DND-41 (cell line): ENCODE measurements around the gene CXCL16.

Experiments used
- ATAC-seq: fragments of 200-7000 bp; cut with Tn5 transposase; 3 replicates; pipeline ENCODE4 v1.9.1; 2021; ENCODE audit warnings: low read depth; ENCODE audit not compliant: insufficient read depth
- DNase-seq: peaks from one replicate; pipeline ENCODE4 v3.0.0-alpha.2; 2020
- H2AFZ ChIP-seq: 2 replicates; pipeline ENCODE4 v1.6.0; 2012; ENCODE audit warnings: low read depth, low read length
- H3K27ac ChIP-seq: 2 replicates; pipeline ENCODE4 v1.5.1; 2012; ENCODE audit warnings: low read length, inconsistent platforms
- H3K27me3 ChIP-seq: fragments of 200-600 bp; sonication (generic); 2 replicates; pipeline ENCODE4 v1.6.0; 2012; ENCODE audit warnings: low read length, mild to moderate bottlenecking, inconsistent platforms; ENCODE audit not compliant: insufficient read depth, poor library complexity
- H3K36me3 ChIP-seq: 2 replicates; pipeline ENCODE4 v1.5.1; 2012; ENCODE audit warnings: low read length, inconsistent platforms; ENCODE audit not compliant: insufficient read depth
- H3K4me1 ChIP-seq: 2 replicates; pipeline ENCODE4 v1.5.1; 2012; ENCODE audit warnings: mild to moderate bottlenecking, low read length; ENCODE audit not compliant: insufficient read depth
- H3K4me2 ChIP-seq: 2 replicates; pipeline ENCODE4 v1.6.0; 2012; ENCODE audit warnings: mild to moderate bottlenecking, moderate library complexity, low read length, inconsistent platforms; ENCODE audit not compliant: insufficient read depth
- H3K4me3 ChIP-seq, 2 experiments: fragments of 200-600 bp in 1 of 2; shearing (Covaris generic) in 1 of 2; 2 replicates each; pipeline ENCODE4 v1.5.1; 2012 to 2016; ENCODE audit warnings: inconsistent platforms in 2 of 2, low read length in 2 of 2, mild to moderate bottlenecking in 2 of 2, low read depth in 1 of 2, moderate library complexity in 1 of 2
- H3K79me2 ChIP-seq: 2 replicates; pipeline ENCODE4 v1.6.0; 2012; ENCODE audit warnings: low read length, inconsistent platforms; ENCODE audit not compliant: insufficient read depth
- H3K9ac ChIP-seq: 2 replicates; pipeline ENCODE4 v1.6.0; 2012; ENCODE audit warnings: low read depth, mild to moderate bottlenecking, inconsistent platforms, low read length, moderate library complexity
- H3K9me3 ChIP-seq: 2 replicates; pipeline ENCODE4 v1.5.1; 2012; ENCODE audit warnings: low read length, moderate library complexity, mild to moderate bottlenecking, inconsistent platforms; ENCODE audit not compliant: insufficient read depth, severe bottlenecking
- H4K20me1 ChIP-seq: 2 replicates; pipeline ENCODE4 v1.6.0; 2012; ENCODE audit warnings: low read length; ENCODE audit not compliant: insufficient read depth
- CTCF ChIP-seq: IDR thresholded peaks from 2 replicates; pipeline ENCODE4 v1.5.1; 2012; ENCODE audit warnings: borderline replicate concordance, low read length, moderate library complexity, mild to moderate bottlenecking; ENCODE audit not compliant: poor library complexity, severe bottlenecking; ENCODE audit errors: extremely low read depth
- EZH2 ChIP-seq: IDR thresholded peaks from 3 replicates; pipeline ENCODE4 v1.6.1; 2012; ENCODE audit warnings: borderline replicate concordance, low read depth, mild to moderate bottlenecking, moderate library complexity, low read length, inconsistent platforms; ENCODE audit not compliant: severe bottlenecking

CXCL16 gene

DNA sequence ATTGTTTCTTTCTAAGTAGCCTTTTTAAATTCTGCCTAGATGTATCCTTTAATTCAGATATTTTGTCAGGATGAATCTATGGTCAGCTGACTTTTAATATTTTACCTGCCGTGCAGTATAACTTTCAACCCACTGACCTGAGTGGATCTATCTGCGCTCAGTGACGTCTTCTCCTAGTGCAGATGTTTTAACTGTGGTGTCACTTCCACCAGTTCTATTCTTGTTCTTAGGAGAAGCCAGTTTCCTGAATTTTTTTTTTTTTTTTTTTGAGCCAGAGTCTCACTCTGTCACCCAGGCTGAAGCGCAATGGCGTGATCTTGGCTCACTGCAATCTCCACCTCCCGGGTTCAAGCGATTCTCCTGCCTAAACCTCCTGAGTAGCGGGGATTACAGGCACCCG is 27.0 kb upstream of the CXCL16 start:
- Histone ChIP-seq H2AFZ (no peak overlapping the region), H3K36me3 (no peaks in the 10 kb centered on the region), H3K9ac (no peak overlapping the region), H4K20me1 (no peaks in the 10 kb centered on the region), H3K27ac (no peak overlapping the region), H3K4me2 (no peak overlapping the region), H3K4me1 (no peaks in the 10 kb centered on the region), H3K27me3 (no peaks in the 10 kb centered on the region), H3K79me2 (no peaks in the 10 kb centered on the region), H3K4me3 (no peak overlapping the region), H3K9me3 (no peaks in the 10 kb centered on the region)
- no peak for TF ChIP-seq CTCF
- TF ChIP-seq EZH2, result no peak
- DNase-seq (no peak), ATAC-seq (no peak)

- H3K4me3 ChIP-seq, result no peak overlapping the region
- ATAC-seq (no peak), DNase-seq (no peak)
- TF ChIP-seq CTCF (no peak), EZH2 (no peak)
- no peaks in the 10 kb centered on the region for H3K4me1 ChIP-seq
- no peak overlapping the region for H3K4me2 ChIP-seq
- no peak overlapping the region for H2AFZ ChIP-seq
- no peaks in the 10 kb centered on the region for H4K20me1 ChIP-seq
- no peaks in the 10 kb centered on the region for H3K79me2 ChIP-seq
- H3K27me3 ChIP-seq, result no peaks in the 10 kb centered on the region
- H3K27ac ChIP-seq, result no peak overlapping the region
- no peak overlapping the region for H3K9ac ChIP-seq
- H3K9me3 ChIP-seq, result no peaks in the 10 kb centered on the region
- no peaks in the 10 kb centered on the region for H3K36me3 ChIP-seq
Observed at GRCh38 chr17:4766201-4766600, 26.5 kb upstream of the CXCL16 start.

DNA sequence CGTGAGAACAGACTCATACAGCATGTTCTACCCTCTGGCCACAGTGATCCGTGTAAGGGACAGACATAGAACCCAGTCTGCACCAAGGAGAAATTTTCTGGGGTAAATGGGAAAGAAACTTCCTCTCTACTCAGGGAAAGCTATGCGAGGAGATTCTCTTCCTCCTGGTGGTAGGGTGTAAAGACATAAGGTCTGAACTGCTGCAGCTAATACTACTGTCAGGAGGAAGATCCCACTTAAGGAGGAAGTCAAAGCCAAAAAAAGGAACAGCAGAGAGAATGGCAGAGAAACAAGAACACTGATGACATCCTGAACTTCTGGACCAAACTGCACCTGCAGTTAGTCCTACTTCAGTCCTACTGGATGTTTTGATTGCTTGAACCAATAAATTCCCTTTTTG is 24.9 kb upstream of the CXCL16 start:
- no peaks in the 10 kb centered on the region for H4K20me1 ChIP-seq
- H3K9me3 ChIP-seq, result no peaks in the 10 kb centered on the region
- H3K27ac ChIP-seq, result no peak overlapping the region
- ATAC-seq (no peak), DNase-seq (no peak)
- no peaks in the 10 kb centered on the region for H3K4me1 ChIP-seq
- H2AFZ ChIP-seq, result no peak overlapping the region
- TF ChIP-seq CTCF, result no peak
- no peaks in the 10 kb centered on the region for H3K36me3 ChIP-seq
- no peak overlapping the region for H3K4me3 ChIP-seq
- no peaks in the 10 kb centered on the region for H3K79me2 ChIP-seq
- H3K4me2 ChIP-seq, result no peak overlapping the region
- H3K9ac ChIP-seq, result no peak overlapping the region
- H3K27me3 ChIP-seq, result no peaks in the 10 kb centered on the region

DNA sequence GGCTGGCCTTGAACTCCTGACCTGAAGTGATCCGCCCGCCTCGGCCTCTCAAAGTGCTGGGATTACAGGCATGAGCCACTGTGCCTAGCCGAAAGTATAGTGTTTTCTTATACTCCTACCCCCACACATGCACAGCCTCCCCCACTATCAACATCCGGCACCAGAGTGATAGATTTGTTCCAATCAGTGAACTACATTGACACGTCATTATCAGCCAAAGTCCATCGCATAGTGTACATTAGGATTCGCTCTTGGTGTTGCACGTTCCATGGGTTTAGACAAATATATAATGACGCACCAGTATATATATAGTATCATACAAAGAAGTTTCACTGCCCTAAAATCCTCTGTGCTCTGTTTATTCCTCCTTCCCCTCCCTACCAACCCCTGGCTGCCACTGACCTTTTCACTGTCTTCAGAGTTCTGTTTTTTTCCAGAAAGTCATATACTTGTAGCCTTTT is 20.1 kb upstream of the CXCL16 start:
- ATAC-seq, result no peak
- Histone ChIP-seq H3K9ac (no peak overlapping the region), H3K4me1 (no peaks in the 10 kb centered on the region)

More for the DNA sequence above, 20.1 kb upstream of the CXCL16 start:
- no peak overlapping the region for H2AFZ ChIP-seq
- no peaks in the 10 kb centered on the region for H3K79me2 ChIP-seq
- no peak for TF ChIP-seq EZH2
- no peak for TF ChIP-seq CTCF
- H3K9me3 ChIP-seq, result no peaks in the 10 kb centered on the region
- H3K27me3 ChIP-seq, result no peaks in the 10 kb centered on the region
- no peaks in the 10 kb centered on the region for H3K36me3 ChIP-seq
- no peak for DNase-seq
- H3K4me2 ChIP-seq, result no peak overlapping the region
- no peak overlapping the region for H3K4me3 ChIP-seq
- no peak overlapping the region for H3K27ac ChIP-seq
- no peaks in the 10 kb centered on the region for H4K20me1 ChIP-seq
